C4-2B (cell line): Measurements from ENCODE around the gene KIF23.

Source experiments
- ZFX ChIP-seq: fragments of 450-650 bp; IDR thresholded peaks from 2 replicates; pipeline ENCODE4 v1.6.1; 2017
- TF ChIP-seq, protein P1 (sequence below): fragments of 450-650 bp; conservative IDR thresholded peaks from 2 replicates; pipeline ENCODE4 v1.5.1; 2017; ENCODE audit warnings: mild to moderate bottlenecking

- TF ChIP-seq, protein P1, sequence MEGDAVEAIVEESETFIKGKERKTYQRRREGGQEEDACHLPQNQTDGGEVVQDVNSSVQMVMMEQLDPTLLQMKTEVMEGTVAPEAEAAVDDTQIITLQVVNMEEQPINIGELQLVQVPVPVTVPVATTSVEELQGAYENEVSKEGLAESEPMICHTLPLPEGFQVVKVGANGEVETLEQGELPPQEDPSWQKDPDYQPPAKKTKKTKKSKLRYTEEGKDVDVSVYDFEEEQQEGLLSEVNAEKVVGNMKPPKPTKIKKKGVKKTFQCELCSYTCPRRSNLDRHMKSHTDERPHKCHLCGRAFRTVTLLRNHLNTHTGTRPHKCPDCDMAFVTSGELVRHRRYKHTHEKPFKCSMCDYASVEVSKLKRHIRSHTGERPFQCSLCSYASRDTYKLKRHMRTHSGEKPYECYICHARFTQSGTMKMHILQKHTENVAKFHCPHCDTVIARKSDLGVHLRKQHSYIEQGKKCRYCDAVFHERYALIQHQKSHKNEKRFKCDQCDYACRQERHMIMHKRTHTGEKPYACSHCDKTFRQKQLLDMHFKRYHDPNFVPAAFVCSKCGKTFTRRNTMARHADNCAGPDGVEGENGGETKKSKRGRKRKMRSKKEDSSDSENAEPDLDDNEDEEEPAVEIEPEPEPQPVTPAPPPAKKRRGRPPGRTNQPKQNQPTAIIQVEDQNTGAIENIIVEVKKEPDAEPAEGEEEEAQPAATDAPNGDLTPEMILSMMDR, result no peak
- TF ChIP-seq ZFX, result no peak
Observed at GRCh38 chr15:69446953-69447352, 32.8 kb downstream of the KIF23 start.
